ENCODE results near the gene PRLR. TPM values are rescaled to one million over a fixed set of nuclear protein-coding genes. Genes with fewer than 3 reads are reported as not detected.

PRLR gene
- total and polyA plus RNA-seq, 2 of the 13 experiments (the other 11 are each of a cell fraction or from before 2014, with no cell fraction given): 12.2 to 13.3 TPM

DNA sequence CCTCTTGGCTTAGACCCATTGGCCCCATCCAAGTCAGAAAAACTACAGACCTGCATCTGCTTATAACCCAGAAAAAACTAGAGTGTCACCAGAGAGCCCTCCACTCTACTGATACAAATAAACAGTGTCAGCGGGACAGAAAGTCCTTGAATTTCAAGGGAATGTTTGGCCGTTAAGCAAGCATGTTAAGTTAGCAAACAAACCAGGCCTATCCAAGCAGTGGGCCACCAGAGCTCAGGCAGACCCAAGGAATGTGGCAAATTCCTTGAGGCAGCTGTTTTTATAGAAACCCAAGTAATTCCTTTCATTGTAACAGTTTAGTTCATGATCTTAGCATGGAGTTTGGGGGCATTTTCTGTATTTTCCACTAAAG is 70.9 kb downstream of the PRLR start (continued):
- TF ChIP-seq, protein P1, sequence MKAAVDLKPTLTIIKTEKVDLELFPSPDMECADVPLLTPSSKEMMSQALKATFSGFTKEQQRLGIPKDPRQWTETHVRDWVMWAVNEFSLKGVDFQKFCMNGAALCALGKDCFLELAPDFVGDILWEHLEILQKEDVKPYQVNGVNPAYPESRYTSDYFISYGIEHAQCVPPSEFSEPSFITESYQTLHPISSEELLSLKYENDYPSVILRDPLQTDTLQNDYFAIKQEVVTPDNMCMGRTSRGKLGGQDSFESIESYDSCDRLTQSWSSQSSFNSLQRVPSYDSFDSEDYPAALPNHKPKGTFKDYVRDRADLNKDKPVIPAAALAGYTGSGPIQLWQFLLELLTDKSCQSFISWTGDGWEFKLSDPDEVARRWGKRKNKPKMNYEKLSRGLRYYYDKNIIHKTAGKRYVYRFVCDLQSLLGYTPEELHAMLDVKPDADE (CRISPR knock-in tag; IDR thresholded peaks at IDR 0.05): no peak
- TF ChIP-seq MLLT10 (CRISPR knock-in tag; IDR thresholded peaks at IDR 0.05): no peak
- no peak for TF ChIP-seq ZBTB42 (CRISPR knock-in tag; IDR thresholded peaks at IDR 0.05)
- no peak for TF ChIP-seq ZNF614 (CRISPR knock-in tag; IDR thresholded peaks at IDR 0.05; ENCODE audit: borderline replicate concordance)
- no peak for TF ChIP-seq ZNF121 (CRISPR knock-in tag; IDR thresholded peaks at IDR 0.05)
- TF ChIP-seq SNAPC2 (CRISPR knock-in tag; IDR thresholded peaks at IDR 0.05): no peak
- no peak for TF ChIP-seq JUND (CRISPR knock-in tag; IDR thresholded peaks at IDR 0.05)
- no peak for TF ChIP-seq JDP2 (CRISPR knock-in tag; IDR thresholded peaks at IDR 0.05; ENCODE audit: borderline replicate concordance)
- TF ChIP-seq HNRNPH1 (optimal IDR thresholded peaks at IDR 0.05; ENCODE audit: low read depth, low read length): no peak
- TF ChIP-seq ZNF468 (CRISPR knock-in tag; IDR thresholded peaks at IDR 0.05): no peak
- TF ChIP-seq RFX3 (CRISPR knock-in tag; IDR thresholded peaks at IDR 0.05): no peak
- no peak for TF ChIP-seq RBM39 (IDR thresholded peaks at IDR 0.05; ENCODE audit: low read depth, low read length, poor library complexity, severe bottlenecking)
- no peak for TF ChIP-seq TCF12 (IDR thresholded peaks at IDR 0.05)
- TF ChIP-seq TCF12 (CRISPR knock-in tag; IDR thresholded peaks at IDR 0.05): no peak
- TF ChIP-seq GFI1 (CRISPR knock-in tag; IDR thresholded peaks at IDR 0.05; ENCODE audit: borderline replicate concordance): no peak
- TF ChIP-seq, protein P2, sequence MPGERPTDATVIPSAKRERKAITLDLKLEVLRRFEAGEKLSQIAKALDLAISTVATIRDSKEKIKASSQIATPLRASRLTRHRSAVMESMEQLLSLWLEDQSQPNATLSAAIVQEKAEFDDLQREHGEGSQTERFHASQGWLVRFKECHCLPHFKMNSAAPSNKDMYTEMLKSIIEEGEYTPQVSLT (CRISPR knock-in tag; IDR thresholded peaks at IDR 0.05; ENCODE audit: borderline replicate concordance, low read depth): no peak
- TF ChIP-seq SMC3 (IDR thresholded peaks at IDR 0.05; ENCODE audit: low read length): 0 out of 2 replicates have a peak, but pooled peaks have one; percentile 3
- no peak for TF ChIP-seq ZSCAN20 (CRISPR knock-in tag; IDR thresholded peaks at IDR 0.05; ENCODE audit: borderline replicate concordance)
- no peak for TF ChIP-seq ZNF687 (CRISPR knock-in tag; IDR thresholded peaks at IDR 0.05)
- TF ChIP-seq NFATC3 (CRISPR knock-in tag; IDR thresholded peaks at IDR 0.05): no peak
- TF ChIP-seq ZNF253 (CRISPR knock-in tag; IDR thresholded peaks at IDR 0.05; ENCODE audit: borderline replicate concordance): no peak
- TF ChIP-seq ZNF577 (CRISPR knock-in tag; IDR thresholded peaks at IDR 0.05; ENCODE audit: borderline replicate concordance, low read depth): no peak
- TF ChIP-seq ZNF383 (CRISPR knock-in tag; IDR thresholded peaks at IDR 0.05; ENCODE audit: borderline replicate concordance): no peak
- 0 out of 2 replicates have a peak, but pooled peaks have one; percentile 24 for TF ChIP-seq RARA (CRISPR knock-in tag; IDR thresholded peaks at IDR 0.05)
- TF ChIP-seq NFKBIZ (CRISPR knock-in tag; IDR thresholded peaks at IDR 0.05): no peak
- no peak for TF ChIP-seq SRF (IDR thresholded peaks at IDR 0.05; ENCODE audit: low read depth, low read length)
